VCaP (cell line): ENCODE data around the gene EYA3.

Source experiments
- H3K27ac ChIP-seq: fragments of 450-650 bp; 2 replicates; pipeline ENCODE4 v1.5.1; 2017
- TF ChIP-seq, protein P1 (sequence below): fragments of 450-650 bp; conservative IDR thresholded peaks from 2 replicates; pipeline ENCODE4 v1.5.1; 2017; ENCODE audit warnings: mild to moderate bottlenecking, moderate library complexity

Gene EYA3

DNA sequence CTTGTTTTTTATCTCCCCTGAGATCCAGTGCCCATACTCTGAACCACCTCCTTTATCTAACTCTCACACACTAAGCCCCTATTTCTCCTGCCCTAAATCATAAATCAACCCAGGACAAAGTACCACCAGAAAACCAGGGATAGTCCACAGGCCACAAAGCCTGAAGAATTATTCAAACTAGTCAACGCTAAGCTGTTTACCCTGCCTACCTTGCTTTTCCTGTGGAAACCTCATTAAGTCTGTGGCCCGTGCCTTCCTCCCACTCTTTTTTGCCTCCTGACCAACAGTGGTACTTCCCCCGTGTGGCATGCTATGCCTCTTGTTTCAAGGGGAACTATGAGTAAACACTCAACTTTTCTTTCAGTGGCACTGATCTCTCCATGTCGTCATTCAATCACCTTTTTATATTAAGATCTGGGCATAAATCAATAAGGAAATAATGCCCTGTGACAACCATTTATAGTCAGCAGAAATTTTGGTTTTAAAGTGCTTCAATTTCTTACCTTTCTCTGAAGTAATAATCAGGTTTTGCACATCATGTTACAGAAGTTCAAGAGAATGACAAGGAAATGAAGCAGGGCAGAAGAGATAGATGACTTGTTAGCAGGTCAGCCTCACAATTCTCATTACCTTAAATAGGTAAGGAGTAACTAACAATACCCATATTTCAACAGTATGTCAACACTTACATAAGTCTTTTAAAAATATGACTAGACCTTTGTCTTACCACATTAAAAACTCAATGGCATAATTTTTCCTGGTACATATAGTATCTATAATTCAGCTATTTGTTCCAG lies 32.1 kb downstream of the EYA3 start:
- TF ChIP-seq, protein P1, sequence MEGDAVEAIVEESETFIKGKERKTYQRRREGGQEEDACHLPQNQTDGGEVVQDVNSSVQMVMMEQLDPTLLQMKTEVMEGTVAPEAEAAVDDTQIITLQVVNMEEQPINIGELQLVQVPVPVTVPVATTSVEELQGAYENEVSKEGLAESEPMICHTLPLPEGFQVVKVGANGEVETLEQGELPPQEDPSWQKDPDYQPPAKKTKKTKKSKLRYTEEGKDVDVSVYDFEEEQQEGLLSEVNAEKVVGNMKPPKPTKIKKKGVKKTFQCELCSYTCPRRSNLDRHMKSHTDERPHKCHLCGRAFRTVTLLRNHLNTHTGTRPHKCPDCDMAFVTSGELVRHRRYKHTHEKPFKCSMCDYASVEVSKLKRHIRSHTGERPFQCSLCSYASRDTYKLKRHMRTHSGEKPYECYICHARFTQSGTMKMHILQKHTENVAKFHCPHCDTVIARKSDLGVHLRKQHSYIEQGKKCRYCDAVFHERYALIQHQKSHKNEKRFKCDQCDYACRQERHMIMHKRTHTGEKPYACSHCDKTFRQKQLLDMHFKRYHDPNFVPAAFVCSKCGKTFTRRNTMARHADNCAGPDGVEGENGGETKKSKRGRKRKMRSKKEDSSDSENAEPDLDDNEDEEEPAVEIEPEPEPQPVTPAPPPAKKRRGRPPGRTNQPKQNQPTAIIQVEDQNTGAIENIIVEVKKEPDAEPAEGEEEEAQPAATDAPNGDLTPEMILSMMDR, result no peak
- peak overlapping the region; percentile 89 for H3K27ac ChIP-seq

DNA sequence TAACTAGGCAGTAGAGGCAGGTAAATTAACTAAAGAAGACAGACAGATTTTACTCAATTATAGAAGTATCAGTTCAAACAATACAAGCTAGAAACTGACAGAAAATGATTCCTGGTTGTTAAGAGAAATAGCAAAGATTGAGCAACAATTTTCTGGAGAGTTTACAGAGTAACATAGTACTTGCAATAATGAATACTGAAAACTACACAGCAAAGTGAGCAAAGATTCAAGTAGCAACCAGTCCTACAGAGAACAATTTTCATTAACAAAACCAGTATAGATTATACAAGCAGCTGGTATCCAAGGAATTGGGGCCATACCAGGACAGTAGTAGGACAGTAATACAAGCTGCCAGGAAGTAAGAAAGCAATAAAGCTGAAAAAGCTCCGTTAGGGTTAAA lies 37.6 kb downstream of the EYA3 start:
- TF ChIP-seq, protein P1, result no peak
- H3K27ac ChIP-seq, result peak overlapping the region; percentile 15

DNA sequence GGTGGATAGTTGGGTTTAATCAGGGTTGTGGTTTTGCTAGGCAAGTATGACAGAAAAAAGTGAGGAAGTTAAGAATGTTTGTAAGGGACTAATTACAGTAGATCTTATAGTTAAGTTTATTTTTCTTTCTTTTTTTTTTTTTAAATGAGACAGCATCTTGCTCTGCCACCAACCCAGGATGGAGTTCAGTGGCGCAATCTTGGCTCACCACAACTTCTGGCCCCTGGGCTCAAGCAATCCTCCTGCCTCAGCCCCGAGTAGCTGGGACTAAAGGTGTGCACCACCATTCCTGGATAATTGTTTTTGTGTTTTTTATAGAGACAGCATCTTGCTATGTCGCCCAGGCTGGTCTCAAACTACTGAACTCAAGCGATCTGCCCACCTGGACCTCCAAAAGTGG lies 41.7 kb downstream of the EYA3 start:
- H3K27ac ChIP-seq, result no peak overlapping the region
- TF ChIP-seq, protein P1, result no peak

DNA sequence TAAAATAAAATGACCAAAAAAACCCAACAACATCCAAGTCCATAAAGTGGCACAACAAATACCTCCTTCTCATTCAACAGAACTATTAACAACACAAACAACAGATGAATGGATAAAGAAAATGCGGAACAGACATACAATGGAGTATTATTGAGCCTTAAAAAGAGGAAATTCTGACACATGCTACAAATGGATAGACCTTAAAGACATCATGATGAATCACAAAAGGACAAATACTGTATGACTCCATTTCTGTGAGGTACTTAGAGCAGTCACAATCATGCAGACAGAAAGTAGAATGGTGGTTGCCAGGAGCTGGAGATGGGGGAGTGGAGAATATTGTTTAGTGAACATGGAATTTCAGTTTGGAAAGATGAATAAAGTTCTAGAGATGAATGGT lies 42.6 kb downstream of the EYA3 start:
- TF ChIP-seq, protein P1, result no peak
- no peak overlapping the region for H3K27ac ChIP-seq

DNA sequence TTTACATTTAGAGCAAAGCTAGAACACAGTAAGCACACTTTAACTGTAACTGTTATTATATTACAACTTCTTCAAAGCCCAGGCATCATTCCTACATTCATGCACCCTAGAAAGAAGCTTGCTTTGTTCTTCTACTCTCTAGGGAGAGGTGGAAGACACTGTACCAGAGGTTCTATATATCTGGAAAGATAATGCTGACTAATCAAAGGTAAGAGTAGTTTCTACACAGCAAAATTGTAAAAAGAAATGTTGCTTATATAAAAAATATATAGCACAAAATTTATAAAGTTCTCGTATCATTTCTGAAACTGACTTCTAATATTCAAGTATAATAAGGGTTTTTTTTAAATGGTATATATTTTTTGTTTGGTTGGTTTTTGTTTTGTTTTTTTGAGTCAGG lies 44.0 kb downstream of the EYA3 start:
- TF ChIP-seq, protein P1, result no peak
- no peak overlapping the region for H3K27ac ChIP-seq

DNA sequence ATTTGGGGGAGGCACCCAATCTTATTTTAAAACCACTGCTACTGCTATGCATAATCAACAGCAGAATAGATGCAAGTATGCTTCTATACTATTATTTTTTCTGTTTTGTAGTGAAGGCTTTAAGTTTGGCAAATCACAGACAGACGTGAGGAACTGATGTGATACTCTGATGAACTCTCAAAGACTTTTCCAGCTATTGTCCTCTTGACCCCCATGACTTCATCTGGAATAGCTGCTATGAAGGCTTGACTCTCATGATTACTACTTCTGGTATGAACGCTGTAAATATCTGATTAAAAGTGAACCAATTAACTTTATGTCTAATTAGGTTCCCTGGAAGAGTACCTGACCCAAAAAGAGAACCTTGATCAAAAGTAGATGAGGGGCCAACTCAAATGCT lies 49.1 kb downstream of the EYA3 start:
- H3K27ac ChIP-seq, result no peak overlapping the region
- TF ChIP-seq, protein P1, result no peak

DNA sequence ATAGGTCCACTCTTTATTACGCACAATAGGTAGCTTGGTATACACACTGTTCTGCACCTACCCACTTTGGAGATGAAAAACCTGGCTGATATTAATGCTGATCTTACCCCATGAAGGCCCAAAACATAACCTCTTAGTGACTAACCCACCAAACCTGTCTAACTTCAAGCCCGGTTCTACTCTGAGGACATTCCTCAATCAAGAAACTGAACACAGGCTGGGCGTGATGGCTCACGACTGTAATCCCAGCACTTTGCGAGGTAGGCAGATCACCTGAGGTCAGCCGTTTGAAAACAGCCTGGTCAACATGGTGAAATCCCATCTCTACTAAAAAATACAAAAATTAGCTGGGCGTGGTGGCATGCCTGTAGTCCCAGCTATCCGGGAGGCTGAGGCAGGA lies 50.5 kb downstream of the EYA3 start:
- TF ChIP-seq, protein P1, result no peak
- H3K27ac ChIP-seq, result peak overlapping the region; percentile 20
